GM23338 (cell line): ENCODE measurements around the gene EID2B. TPM values are rescaled to one million over a fixed set of nuclear protein-coding genes. Genes with fewer than 3 reads are reported as not detected.

Experiments used
- ATAC-seq: fragments of 200-7000 bp; cut with Tn5 transposase; 3 replicates; pipeline ENCODE4 v1.9.1; 2020
- DNase-seq: peaks from one replicate; pipeline ENCODE4 v3.0.0-alpha.2; 2015; ENCODE audit warnings: low spot score
- H2AFZ ChIP-seq: fragments of 200-600 bp; sonication (generic); 2 replicates; pipeline ENCODE4 v1.8.0; 2016; ENCODE audit warnings: antibody characterized with exemption, mild to moderate bottlenecking, moderate library complexity
- H3F3A ChIP-seq: fragments of 200-600 bp; sonication (generic); replicated peaks from 2 replicates; pipeline ENCODE4 v1.8.0; 2017; ENCODE audit warnings: antibody characterized with exemption, mixed run types, low read depth
- H3K27ac ChIP-seq: fragments of 200-600 bp; sonication (generic); 2 replicates; pipeline ENCODE4 v1.6.1; 2016; ENCODE audit warnings: low read depth
- H3K27me3 ChIP-seq: fragments of 200-600 bp; sonication (generic); 2 replicates; pipeline ENCODE4 v1.8.0; 2016; ENCODE audit warnings: mild to moderate bottlenecking, mixed run types, moderate library complexity; ENCODE audit not compliant: insufficient read depth
- H3K36me3 ChIP-seq: fragments of 200-600 bp; sonication (generic); 2 replicates; pipeline ENCODE4 v1.8.0; 2016; ENCODE audit warnings: mild to moderate bottlenecking; ENCODE audit not compliant: insufficient read depth
- H3K4me1 ChIP-seq: fragments of 200-600 bp; sonication (generic); 2 replicates; pipeline ENCODE4 v1.8.0; 2016; ENCODE audit warnings: mild to moderate bottlenecking, moderate library complexity; ENCODE audit not compliant: insufficient read depth
- H3K4me2 ChIP-seq: fragments of 200-600 bp; sonication (generic); 2 replicates; pipeline ENCODE4 v1.7.1; 2017; ENCODE audit warnings: mixed run types
- H3K4me3 ChIP-seq: fragments of 200-600 bp; sonication (generic); 2 replicates; pipeline ENCODE4 v1.6.1; 2016; ENCODE audit warnings: mixed run types
- H3K79me2 ChIP-seq: fragments of 200-600 bp; sonication (generic); replicated peaks from 2 replicates; pipeline ENCODE4 v1.8.0; 2017; ENCODE audit warnings: mild to moderate bottlenecking; ENCODE audit not compliant: insufficient read depth
- H3K9me2 ChIP-seq: fragments of 200-600 bp; sonication (generic); 2 replicates; pipeline ENCODE4 v1.8.0; 2017; ENCODE audit not compliant: insufficient read depth
- H4K20me1 ChIP-seq: fragments of 200-600 bp; sonication (generic); replicated peaks from 2 replicates; pipeline ENCODE4 v1.8.0; 2017; ENCODE audit warnings: mild to moderate bottlenecking; ENCODE audit not compliant: insufficient read depth
- H3K27ac Mint-ChIP-seq: 2 replicates; pipeline ENCODE4 v1.8.0; 2020; ENCODE audit warnings: inconsistent platforms, mild to moderate bottlenecking, moderate library complexity, mixed read lengths
- H3K27me3 Mint-ChIP-seq: 3 replicates; pipeline ENCODE4 v1.8.0; 2022; ENCODE audit warnings: low read depth, mild to moderate bottlenecking, moderate library complexity, mixed read lengths, inconsistent platforms; ENCODE audit not compliant: insufficient read depth, poor library complexity
- H3K36me3 Mint-ChIP-seq: 3 replicates; pipeline ENCODE4 v1.8.0; 2021; ENCODE audit warnings: low read depth, mild to moderate bottlenecking, inconsistent platforms, moderate library complexity, mixed read lengths
- H3K4me1 Mint-ChIP-seq: 3 replicates; pipeline ENCODE4 v1.8.0; 2020; ENCODE audit warnings: mild to moderate bottlenecking, inconsistent platforms, mixed read lengths
- H3K4me3 Mint-ChIP-seq: 3 replicates; pipeline ENCODE4 v1.8.0; 2021; ENCODE audit warnings: moderate library complexity, mild to moderate bottlenecking, inconsistent platforms, mixed read lengths
- H3K9me3 Mint-ChIP-seq: 3 replicates; pipeline ENCODE4 v1.8.0; 2020; ENCODE audit warnings: moderate library complexity, mild to moderate bottlenecking, inconsistent platforms, mixed read lengths
- CTCF ChIP-seq, 2 experiments: fragments of 200-600 bp in 1 of 2; sonication (generic) in 1 of 2; conservative IDR thresholded peaks; 2 replicates each; pipeline versions ENCODE4 v1.5.1 to v1.6.1; 2016 to 2017; ENCODE audit warnings: antibody characterized with exemption in 2 of 2, low read depth in 2 of 2, mild to moderate bottlenecking in 2 of 2, moderate library complexity in 1 of 2
- ZNF462 ChIP-seq: fragments of 250-450 bp; sonication (Bioruptor Pico); IDR thresholded peaks from 2 replicates; pipeline ENCODE4 v1.5.0; 2020; ENCODE audit warnings: mild to moderate bottlenecking, moderate library complexity
- polyA plus RNA-seq: library from polyadenylated mRNA; unstranded; fragments of >200 nt; fragmentation: Nextera tagmentation; extraction: Ambion mirVana; gene quantifications from 2 replicates; pipeline ENCODE4 v1.2.1, GENCODE V29; 2016
- total RNA-seq: library from RNA; depleted of rRNA; stranded (reverse); fragments of >200 nt; shearing (Covaris generic); gene quantifications from 2 replicates; pipeline ENCODE4 v1.2.3, GENCODE V29; 2014

Gene EID2B
- total and polyA plus RNA-seq, 2 experiments from 2014 or later, result 2.5 to 4.6 TPM

- no peak overlapping the region for H3K4me3 Mint-ChIP-seq
These were observed 42.9 kb downstream of the EID2B start for GRCh38 chr19:39489756-39490155.

More at GRCh38 chr19:39489756-39490155, 42.9 kb downstream of the EID2B start:
- Histone ChIP-seq H4K20me1 (no peaks in the 10 kb centered on the region; the same call in none of the 2 replicates), H3K36me3 (peaks cover 34% of the 10 kb centered on the region; the same call in 1 of the 2 replicates), H3K9me2 (no peaks in the 10 kb centered on the region), H3K79me2 (no peaks in the 10 kb centered on the region), H3K4me1 (peaks cover 9% of the 10 kb centered on the region; the same call in 1 of the 2 replicates), H2AFZ (no peak overlapping the region), H3K27ac (no peak overlapping the region), H3F3A (0 out of 2 replicates have a peak, but pooled peaks cover 8% of the 10 kb centered on the region), H3K27me3 (no peaks in the 10 kb centered on the region), H3K4me2 (no peak overlapping the region), H3K4me3 (no peak overlapping the region)
- no peak overlapping the region for H3K27ac Mint-ChIP-seq
- H3K9me3 Mint-ChIP-seq, result no peaks in the 10 kb centered on the region
- peaks cover 7% of the 10 kb centered on the region for H3K4me1 Mint-ChIP-seq
- TF ChIP-seq CTCF (conservative IDR thresholded peaks at IDR 0.05; ENCODE audit: low read depth in 2 of 2) (peak in 1 of 2 experiments; percentile 18; a peak in 2 of 4 replicates), ZNF462 (no peak)
- DNase-seq (peak; percentile 33), ATAC-seq (no peak)
- H3K36me3 Mint-ChIP-seq, result peaks cover 58% of the 10 kb centered on the region
- peaks cover 14% of the 10 kb centered on the region for H3K27me3 Mint-ChIP-seq
